Neuronal stem cell (in vitro differentiated cells): ENCODE results near the gene LTB.

Experiments used
- DNase-seq: peaks from one replicate; pipeline ENCODE4 v3.0.0-alpha.2; 2013; ENCODE audit warnings: low spot score
- H2AFZ ChIP-seq: one replicate; pipeline ENCODE4 v1.6.1; 2013; ENCODE audit warnings: mild to moderate bottlenecking, low read length, inconsistent platforms
- H2AK5ac ChIP-seq: 2 replicates; pipeline ENCODE4 v1.6.1; 2013; ENCODE audit warnings: low read depth, mild to moderate bottlenecking, inconsistent platforms, low read length, moderate library complexity, mixed read lengths
- H2BK120ac ChIP-seq: 2 replicates; pipeline ENCODE4 v1.6.1; 2013; ENCODE audit warnings: low read depth, mild to moderate bottlenecking, inconsistent platforms, low read length, moderate library complexity, mixed read lengths
- H2BK12ac ChIP-seq: one replicate; pipeline ENCODE4 v1.6.1; 2013; ENCODE audit warnings: low read length, inconsistent platforms
- H2BK15ac ChIP-seq: 2 replicates; pipeline ENCODE4 v1.6.1; 2013; ENCODE audit warnings: mild to moderate bottlenecking, low read length, inconsistent platforms, mixed read lengths
- H2BK5ac ChIP-seq: one replicate; pipeline ENCODE4 v1.6.1; 2013; ENCODE audit warnings: inconsistent platforms, mild to moderate bottlenecking, low read length, moderate library complexity
- H3K14ac ChIP-seq: one replicate; pipeline ENCODE4 v1.6.1; 2013; ENCODE audit warnings: low read length, inconsistent platforms
- H3K18ac ChIP-seq: 2 replicates; pipeline ENCODE4 v1.6.1; 2013; ENCODE audit warnings: low read length, inconsistent platforms
- H3K23ac ChIP-seq: 2 replicates; pipeline ENCODE4 v1.6.1; 2013; ENCODE audit warnings: low read depth, mild to moderate bottlenecking, mixed read lengths, low read length, inconsistent platforms; ENCODE audit not compliant: poor library complexity
- H3K27ac ChIP-seq: replicated peaks from 3 replicates; pipeline ENCODE4 v1.5.1; 2013; ENCODE audit warnings: low read length, inconsistent platforms
- H3K27me3 ChIP-seq, 3 experiments: 2 replicates each; pipeline ENCODE4 v1.6.1; 2013; ENCODE audit warnings: low read length in 3 of 3, mild to moderate bottlenecking in 2 of 3, inconsistent platforms in 1 of 3, low read depth in 1 of 3, mixed read lengths in 1 of 3, moderate library complexity in 1 of 3; ENCODE audit not compliant: control insufficient read depth in 3 of 3, insufficient read depth in 3 of 3
- H3K36me3 ChIP-seq, 2 donors: replicated peaks in 1 of 2; 2 replicates each; pipeline ENCODE4 v1.6.1; 2013; ENCODE audit warnings: low read length in 2 of 2; ENCODE audit not compliant: control insufficient read depth in 2 of 2, insufficient read depth in 2 of 2
- H3K4ac ChIP-seq: 2 replicates; pipeline ENCODE4 v1.6.1; 2013; ENCODE audit warnings: inconsistent platforms, mild to moderate bottlenecking, low read length, moderate library complexity
- H3K4me1 ChIP-seq, 2 donors: 1 replicate in 1 of 2; 2 replicates in 1 of 2; pipeline ENCODE4 v1.6.1; 2013; ENCODE audit warnings: low read length in 2 of 2, low read depth in 1 of 2; ENCODE audit not compliant: control insufficient read depth in 2 of 2, insufficient read depth in 1 of 2
- H3K4me2 ChIP-seq: one replicate; pipeline ENCODE4 v1.6.1; 2013; ENCODE audit warnings: mild to moderate bottlenecking, low read length, inconsistent platforms; ENCODE audit not compliant: insufficient read depth, poor library complexity, severe bottlenecking
- H3K4me3 ChIP-seq, 2 donors: 2 replicates each; pipeline ENCODE4 v1.5.1; 2013; ENCODE audit warnings: low read length in 2 of 2, mild to moderate bottlenecking in 2 of 2, inconsistent platforms in 1 of 2, moderate library complexity in 1 of 2
- H3K79me1 ChIP-seq: one replicate; pipeline ENCODE4 v1.6.1; 2013; ENCODE audit warnings: low read depth, mild to moderate bottlenecking, inconsistent platforms, low read length, moderate library complexity
- H3K9ac ChIP-seq: one replicate; pipeline ENCODE4 v1.6.1; 2013; ENCODE audit warnings: mild to moderate bottlenecking, low read depth, low read length, inconsistent platforms; ENCODE audit not compliant: poor library complexity
- H3K9me3 ChIP-seq, 2 donors: replicated peaks in 1 of 2; 2 replicates each; pipeline versions ENCODE3 to v1.6.1; 2013; ENCODE audit warnings: low read length in 2 of 2, mild to moderate bottlenecking in 2 of 2, inconsistent platforms in 1 of 2, low read depth in 1 of 2, mixed read lengths in 1 of 2, moderate library complexity in 1 of 2; ENCODE audit not compliant: control insufficient read depth in 2 of 2, insufficient read depth in 1 of 2
- H4K8ac ChIP-seq: one replicate; pipeline ENCODE4 v1.6.1; 2013; ENCODE audit warnings: low read depth, mild to moderate bottlenecking, inconsistent platforms, low read length, moderate library complexity
- H4K91ac ChIP-seq: one replicate; pipeline ENCODE4 v1.6.1; 2013; ENCODE audit warnings: low read length, low read depth, mild to moderate bottlenecking, inconsistent platforms; ENCODE audit not compliant: poor library complexity
- WGBS, 2 donors: extraction: QIAGEN DNeasy Blood & Tissue Kit; methylation state at CpG; one replicate each; pipeline ENCODE4 v1.1.7; 2013; ENCODE audit warnings: missing lambda C conversion rate in 2 of 2, mixed read lengths in 1 of 2; ENCODE audit not compliant: insufficient read length in 2 of 2, insufficient replicate concordance in 1 of 2; ENCODE audit errors: extremely low coverage in 2 of 2; 5-methylcytosine and 5-hydroxymethylcytosine counted together

The LTB gene

GRCh38 chr6:31574106-31575061, 7.8 kb downstream of the LTB start:
- Histone ChIP-seq H3K4ac (no peak overlapping the region), H2BK120ac (no peak overlapping the region), H3K36me3 (no peaks in the 10 kb centered on the region), H3K27ac (no peak overlapping the region), H3K4me2 (no peak overlapping the region), H3K18ac (no peak overlapping the region), H3K27me3 (peaks cover 0 to 40% (median 0%) of the 10 kb centered on the region in 3 experiments), H2AFZ (no peak overlapping the region), H3K4me3 (no peak overlapping the region), H3K79me1 (no peaks in the 10 kb centered on the region), H3K9ac (no peak overlapping the region), H2AK5ac (peak overlapping the region; percentile 19), H2BK12ac (no peak overlapping the region), H3K4me1 (peaks cover 0 to 2% of the 10 kb centered on the region in 2 donors), H2BK5ac (no peak overlapping the region), H3K9me3 (no peaks in the 10 kb centered on the region), H4K8ac (no peak overlapping the region), H4K91ac (no peak overlapping the region), H3K23ac (no peak overlapping the region), H3K14ac (no peak overlapping the region), H2BK15ac (no peak overlapping the region)
- no CpG with 5 or more reads among the region's 14 CpGs for WGBS, 2 donors
- DNase-seq, result no peak

DNA sequence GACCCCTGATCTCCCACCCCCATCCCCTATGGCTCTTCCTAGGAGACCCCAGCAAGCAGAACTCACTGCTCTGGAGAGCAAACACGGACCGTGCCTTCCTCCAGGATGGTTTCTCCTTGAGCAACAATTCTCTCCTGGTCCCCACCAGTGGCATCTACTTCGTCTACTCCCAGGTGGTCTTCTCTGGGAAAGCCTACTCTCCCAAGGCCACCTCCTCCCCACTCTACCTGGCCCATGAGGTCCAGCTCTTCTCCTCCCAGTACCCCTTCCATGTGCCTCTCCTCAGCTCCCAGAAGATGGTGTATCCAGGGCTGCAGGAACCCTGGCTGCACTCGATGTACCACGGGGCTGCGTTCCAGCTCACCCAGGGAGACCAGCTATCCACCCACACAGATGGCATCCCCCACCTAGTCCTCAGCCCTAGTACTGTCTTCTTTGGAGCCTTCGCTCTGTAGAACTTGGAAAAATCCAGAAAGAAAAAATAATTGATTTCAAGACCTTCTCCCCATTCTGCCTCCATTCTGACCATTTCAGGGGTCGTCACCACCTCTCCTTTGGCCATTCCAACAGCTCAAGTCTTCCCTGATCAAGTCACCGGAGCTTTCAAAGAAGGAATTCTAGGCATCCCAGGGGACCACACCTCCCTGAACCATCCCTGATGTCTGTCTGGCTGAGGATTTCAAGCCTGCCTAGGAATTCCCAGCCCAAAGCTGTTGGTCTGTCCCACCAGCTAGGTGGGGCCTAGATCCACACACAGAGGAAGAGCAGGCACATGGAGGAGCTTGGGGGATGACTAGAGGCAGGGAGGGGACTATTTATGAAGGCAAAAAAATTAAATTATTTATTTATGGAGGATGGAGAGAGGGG, 8.8 kb downstream of the LTB start:
- H3K4me3 ChIP-seq, result no peak overlapping the region
- H3K14ac ChIP-seq, result no peak overlapping the region
- no peak overlapping the region for H3K9ac ChIP-seq
- H3K23ac ChIP-seq, result no peak overlapping the region
- no peak overlapping the region for H2BK15ac ChIP-seq
- H3K27me3 ChIP-seq, result peaks cover 0 to 37% (median 0%) of the 10 kb centered on the region in 3 experiments
- H3K4ac ChIP-seq, result no peak overlapping the region
- no CpG with 5 or more reads among the region's 9 CpGs for WGBS, 2 donors
- peaks cover 2% of the 10 kb centered on the region in 2 donors for H3K4me1 ChIP-seq
- DNase-seq, result no peak
- H2BK120ac ChIP-seq, result no peak overlapping the region
- H3K4me2 ChIP-seq, result no peak overlapping the region
- H3K79me1 ChIP-seq, result no peaks in the 10 kb centered on the region
- H3K36me3 ChIP-seq, result no peaks in the 10 kb centered on the region
- H3K9me3 ChIP-seq, result no peaks in the 10 kb centered on the region
- no peak overlapping the region for H2AFZ ChIP-seq
- peak overlapping the region; percentile 27 for H3K18ac ChIP-seq
- H2BK5ac ChIP-seq, result no peak overlapping the region
- no peak overlapping the region for H4K8ac ChIP-seq
- no peak overlapping the region for H4K91ac ChIP-seq
- peak overlapping the region; percentile 19 for H2AK5ac ChIP-seq
- no peak overlapping the region for H2BK12ac ChIP-seq
- no peak overlapping the region for H3K27ac ChIP-seq

DNA sequence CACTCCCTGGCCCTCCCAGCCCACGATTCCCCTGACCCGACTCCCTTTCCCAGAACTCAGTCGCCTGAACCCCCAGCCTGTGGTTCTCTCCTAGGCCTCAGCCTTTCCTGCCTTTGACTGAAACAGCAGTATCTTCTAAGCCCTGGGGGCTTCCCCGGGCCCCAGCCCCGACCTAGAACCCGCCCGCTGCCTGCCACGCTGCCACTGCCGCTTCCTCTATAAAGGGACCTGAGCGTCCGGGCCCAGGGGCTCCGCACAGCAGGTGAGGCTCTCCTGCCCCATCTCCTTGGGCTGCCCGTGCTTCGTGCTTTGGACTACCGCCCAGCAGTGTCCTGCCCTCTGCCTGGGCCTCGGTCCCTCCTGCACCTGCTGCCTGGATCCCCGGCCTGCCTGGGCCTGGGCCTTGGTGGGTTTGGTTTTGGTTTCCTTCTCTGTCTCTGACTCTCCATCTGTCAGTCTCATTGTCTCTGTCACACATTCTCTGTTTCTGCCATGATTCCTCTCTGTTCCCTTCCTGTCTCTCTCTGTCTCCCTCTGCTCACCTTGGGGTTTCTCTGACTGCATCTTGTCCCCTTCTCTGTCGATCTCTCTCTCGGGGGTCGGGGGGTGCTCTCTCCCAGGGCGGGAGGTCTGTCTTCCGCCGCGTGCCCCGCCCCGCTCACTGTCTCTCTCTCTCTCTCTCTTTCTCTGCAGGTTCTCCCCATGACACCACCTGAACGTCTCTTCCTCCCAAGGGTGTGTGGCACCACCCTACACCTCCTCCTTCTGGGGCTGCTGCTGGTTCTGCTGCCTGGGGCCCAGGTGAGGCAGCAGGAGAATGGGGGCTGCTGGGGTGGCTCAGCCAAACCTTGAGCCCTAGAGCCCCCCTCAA, 9.9 kb downstream of the LTB start, which contains the start of gene LTA:
TSS of gene LTA (plus strand) at position 249 of the 871 bp plus-strand sequence. CDS start at position 703, 454 bp downstream.
- H2AK5ac ChIP-seq, result peak within 1 kb of the TSS; percentile 64
- no peak for DNase-seq
- no peak within 1 kb of the TSS for H3K14ac ChIP-seq
- WGBS, 2 donors, result no CpG with 5 or more reads among the region's 27 CpGs
- H3K79me1 ChIP-seq, result no peaks in the 10 kb centered on the region
- H2AFZ ChIP-seq, result no peak within 1 kb of the TSS
- no peak within 1 kb of the TSS for H2BK5ac ChIP-seq
- no peak within 1 kb of the TSS for H2BK12ac ChIP-seq
- H3K36me3 ChIP-seq, result no peaks in the 10 kb centered on the region
- no peak within 1 kb of the TSS for H3K27ac ChIP-seq
- H3K4me2 ChIP-seq, result no peak within 1 kb of the TSS
- no peak within 1 kb of the TSS for H2BK120ac ChIP-seq
- no peak within 1 kb of the TSS for H3K9ac ChIP-seq
- H3K23ac ChIP-seq, result no peak within 1 kb of the TSS
- H3K4me3 ChIP-seq, result no peak within 1 kb of the TSS
- peaks cover 0 to 27% (median 0%) of the 10 kb centered on the region in 3 experiments for H3K27me3 ChIP-seq
- no peak within 1 kb of the TSS for H3K18ac ChIP-seq
- no peak within 1 kb of the TSS for H3K4ac ChIP-seq
- H2BK15ac ChIP-seq, result no peak within 1 kb of the TSS
- H4K91ac ChIP-seq, result no peak within 1 kb of the TSS
- peaks cover 2 to 13% of the 10 kb centered on the region in 2 donors for H3K4me1 ChIP-seq
- H3K9me3 ChIP-seq, result no peaks in the 10 kb centered on the region
- H4K8ac ChIP-seq, result no peak within 1 kb of the TSS
